Calu3 (cell line): ENCODE results near the gene GLUD2. TPM values are rescaled to one million over a fixed set of nuclear protein-coding genes. Genes with fewer than 3 reads are reported as not detected.

Source experiments
- BruUV-seq: library from RNA; stranded (reverse); fragments of 400-500 nt; replicated peaks from 2 replicates; lab custom pipeline; 2021; lab: Mats Ljungman, UMichigan
- CTCF ChIA-PET: fragments of 300-600 bp; sonication (Branson Sonifier 250); formaldehyde crosslinking; loops from one replicate; lab custom pipeline; 2022; ENCODE audit warnings: antibody characterized with exemption; lab: Charles Lee
- DNase-seq: peaks from one replicate; pipeline ENCODE4 v3.0.0; 2022
- H3K27ac Mint-ChIP-seq: one replicate; pipeline ENCODE4 v1.8.0; 2022; ENCODE audit warnings: mixed read lengths; ENCODE audit not compliant: unreplicated experiment
- H3K27me3 Mint-ChIP-seq: one replicate; pipeline ENCODE4 v1.8.0; 2022; ENCODE audit warnings: mixed read lengths; ENCODE audit not compliant: unreplicated experiment
- H3K36me3 Mint-ChIP-seq: one replicate; pipeline ENCODE4 v1.8.0; 2022; ENCODE audit warnings: mild to moderate bottlenecking, moderate library complexity, mixed read lengths; ENCODE audit not compliant: insufficient read depth, unreplicated experiment
- H3K4me1 Mint-ChIP-seq: one replicate; pipeline ENCODE4 v1.8.0; 2022; ENCODE audit warnings: mild to moderate bottlenecking, low read depth, mixed read lengths; ENCODE audit not compliant: unreplicated experiment
- H3K4me3 Mint-ChIP-seq: one replicate; pipeline ENCODE4 v1.8.0; 2022; ENCODE audit warnings: mild to moderate bottlenecking, low read depth, moderate library complexity, mixed read lengths; ENCODE audit not compliant: unreplicated experiment
- H3K9me3 Mint-ChIP-seq: one replicate; pipeline ENCODE4 v1.8.0; 2022; ENCODE audit warnings: low read depth, mixed read lengths; ENCODE audit not compliant: unreplicated experiment
- intact Hi-C: fragments of 100-400 bp; cut with micrococcal nuclease; formaldehyde crosslinking; loops from one replicate; pipeline ENCODE4 v1.10.0; 2022; ENCODE audit not compliant: unreplicated experiment
- total RNA-seq: library from RNA; stranded (reverse); gene quantifications from 2 replicates; pipeline ENCODE4 v1.2.3, GENCODE V29; 2022
- TF ChIP-seq, protein P1 (sequence below): fragments of 200-600 bp; IDR thresholded peaks from one replicate; pipeline ENCODE4 v1.8.0; 2022; ENCODE audit warnings: antibody characterized with exemption; ENCODE audit not compliant: unreplicated experiment

The GLUD2 gene
- total RNA-seq, 1 experiment from 2014 or later = 16.3 TPM

DNA sequence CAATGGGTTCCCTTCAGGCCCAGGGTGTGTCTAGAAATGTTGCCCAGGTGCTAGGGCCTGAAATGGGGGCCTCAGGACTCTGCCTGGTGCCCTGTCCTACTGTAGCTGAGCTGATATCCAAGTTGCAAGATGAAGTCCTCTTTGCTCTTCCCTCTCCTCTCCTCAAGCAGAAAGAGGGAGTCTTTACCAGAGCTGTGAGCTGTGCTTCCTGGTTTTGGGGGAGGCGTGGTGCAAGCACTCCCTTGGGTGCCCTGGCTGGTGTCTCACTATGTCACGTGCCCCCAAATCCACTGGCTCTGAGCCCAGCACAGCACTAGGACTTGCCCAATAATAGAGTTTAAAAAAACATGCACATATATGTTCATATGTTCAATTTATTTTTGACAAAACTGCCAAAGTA, 32.6 kb upstream of the GLUD2 start:
- intact Hi-C loops = no loop called here
- CTCF ChIA-PET = no interaction called here
- no peaks in the 10 kb centered on the region for H3K27me3 Mint-ChIP-seq

DNA sequence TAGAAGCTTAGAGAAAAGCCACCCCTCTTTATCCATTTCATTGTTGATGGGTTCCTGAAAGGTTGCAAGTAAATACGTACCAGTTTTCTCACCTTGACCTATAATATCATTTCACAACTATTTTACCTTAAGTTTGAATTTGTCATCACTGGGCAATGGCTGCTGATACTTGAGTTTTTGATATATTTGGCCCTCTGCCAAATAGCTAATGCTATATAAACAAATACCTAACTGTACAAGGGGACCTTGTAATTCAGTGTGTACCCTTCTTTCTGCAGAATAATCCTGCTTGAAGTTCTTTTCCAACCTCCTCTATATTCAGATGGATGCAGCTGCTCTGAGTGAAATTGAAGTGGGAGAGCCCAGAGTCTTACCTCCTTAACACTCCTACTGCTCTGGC, 19.0 kb upstream of the GLUD2 start:
- H3K27me3 Mint-ChIP-seq = no peaks in the 10 kb centered on the region
- no peak overlapping the region for H3K4me3 Mint-ChIP-seq
- no peaks in the 10 kb centered on the region for H3K36me3 Mint-ChIP-seq
- peaks cover 6% of the 10 kb centered on the region for H3K9me3 Mint-ChIP-seq
- DNase-seq = no peak
- intact Hi-C loops = no loop called here
- H3K27ac Mint-ChIP-seq = no peak overlapping the region
- no TSS peak for BruUV-seq
- peaks cover 29% of the 10 kb centered on the region for H3K4me1 Mint-ChIP-seq
- CTCF ChIA-PET = no interaction called here
- TF ChIP-seq, protein P1, sequence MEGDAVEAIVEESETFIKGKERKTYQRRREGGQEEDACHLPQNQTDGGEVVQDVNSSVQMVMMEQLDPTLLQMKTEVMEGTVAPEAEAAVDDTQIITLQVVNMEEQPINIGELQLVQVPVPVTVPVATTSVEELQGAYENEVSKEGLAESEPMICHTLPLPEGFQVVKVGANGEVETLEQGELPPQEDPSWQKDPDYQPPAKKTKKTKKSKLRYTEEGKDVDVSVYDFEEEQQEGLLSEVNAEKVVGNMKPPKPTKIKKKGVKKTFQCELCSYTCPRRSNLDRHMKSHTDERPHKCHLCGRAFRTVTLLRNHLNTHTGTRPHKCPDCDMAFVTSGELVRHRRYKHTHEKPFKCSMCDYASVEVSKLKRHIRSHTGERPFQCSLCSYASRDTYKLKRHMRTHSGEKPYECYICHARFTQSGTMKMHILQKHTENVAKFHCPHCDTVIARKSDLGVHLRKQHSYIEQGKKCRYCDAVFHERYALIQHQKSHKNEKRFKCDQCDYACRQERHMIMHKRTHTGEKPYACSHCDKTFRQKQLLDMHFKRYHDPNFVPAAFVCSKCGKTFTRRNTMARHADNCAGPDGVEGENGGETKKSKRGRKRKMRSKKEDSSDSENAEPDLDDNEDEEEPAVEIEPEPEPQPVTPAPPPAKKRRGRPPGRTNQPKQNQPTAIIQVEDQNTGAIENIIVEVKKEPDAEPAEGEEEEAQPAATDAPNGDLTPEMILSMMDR = no peak

More for the DNA sequence above, 32.6 kb upstream of the GLUD2 start:
- DNase-seq = no peak
- no peaks in the 10 kb centered on the region for H3K36me3 Mint-ChIP-seq
- peaks cover 30% of the 10 kb centered on the region for H3K4me1 Mint-ChIP-seq
- no peak overlapping the region for H3K4me3 Mint-ChIP-seq
- no peaks in the 10 kb centered on the region for H3K9me3 Mint-ChIP-seq
- TF ChIP-seq, protein P1 = no peak
- BruUV-seq = no TSS peak
- no peak overlapping the region for H3K27ac Mint-ChIP-seq

DNA sequence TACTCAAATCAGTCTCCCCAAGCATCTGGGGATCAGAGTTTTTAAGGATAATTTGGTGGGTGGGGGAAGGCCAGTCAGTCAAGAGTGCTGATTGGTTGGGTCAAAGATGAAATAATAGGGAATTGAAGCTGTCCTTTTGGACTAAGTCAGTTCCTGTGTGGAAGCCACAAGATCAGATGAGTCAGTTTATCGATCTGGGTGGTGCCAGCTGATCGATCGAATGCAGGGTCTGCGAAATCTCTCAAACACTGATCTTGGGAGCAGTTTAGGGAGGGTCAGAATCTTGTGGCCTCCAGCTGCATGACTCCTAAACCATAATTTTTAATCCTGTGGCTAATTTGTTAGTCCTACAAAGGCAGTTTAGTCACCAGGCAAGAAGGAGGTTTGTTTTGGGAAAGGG, 17.3 kb upstream of the GLUD2 start:
- TF ChIP-seq, protein P1 = no peak
- Mint-ChIP-seq H3K36me3 (no peaks in the 10 kb centered on the region), H3K4me1 (peaks cover 29% of the 10 kb centered on the region), H3K4me3 (no peak overlapping the region), H3K27ac (no peak overlapping the region), H3K9me3 (peaks cover 3% of the 10 kb centered on the region), H3K27me3 (no peaks in the 10 kb centered on the region)
- intact Hi-C loops = no loop called here
- CTCF ChIA-PET = no interaction called here
- peak; percentile 55 for DNase-seq
- BruUV-seq = no TSS peak

DNA sequence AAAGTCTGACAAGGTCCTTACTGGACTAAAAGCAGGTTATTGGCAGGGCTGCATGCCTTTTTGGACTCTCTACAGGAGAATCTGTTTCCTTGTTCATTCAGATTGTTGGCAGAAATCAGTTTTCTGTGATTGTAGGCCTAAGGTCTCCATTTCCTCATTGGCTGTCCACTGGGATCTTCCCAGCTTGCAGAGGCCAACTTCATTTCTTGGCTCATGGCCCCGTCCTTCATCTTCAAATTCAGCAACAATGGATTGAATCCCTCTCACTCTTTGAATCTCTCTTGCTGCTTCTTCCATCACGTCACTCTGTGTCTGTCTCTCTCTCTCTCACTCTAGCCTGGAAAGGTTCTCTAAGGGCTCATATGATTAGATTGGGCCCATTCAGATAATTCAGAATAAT, 14.9 kb upstream of the GLUD2 start:
- no peak overlapping the region for H3K4me3 Mint-ChIP-seq
- no peaks in the 10 kb centered on the region for H3K36me3 Mint-ChIP-seq
- DNase-seq = no peak
- CTCF ChIA-PET = no interaction called here
- intact Hi-C loops = no loop called here
- no TSS peak for BruUV-seq
- peak overlapping the region; percentile 16 for H3K27ac Mint-ChIP-seq
- TF ChIP-seq, protein P1 = no peak
- H3K27me3 Mint-ChIP-seq = no peaks in the 10 kb centered on the region
- H3K9me3 Mint-ChIP-seq = no peaks in the 10 kb centered on the region
- peaks cover 38% of the 10 kb centered on the region for H3K4me1 Mint-ChIP-seq
